Neural crest cell (in vitro differentiated cells): ENCODE measurements around the gene AKT2. TPM values are rescaled to one million over a fixed set of nuclear protein-coding genes. Genes with fewer than 3 reads are reported as not detected.

Source experiments
- DNase-seq: peaks from one replicate; pipeline ENCODE4 v3.0.0; 2021; ENCODE audit warnings: low read depth, mixed read lengths, low spot score
- H3K27ac Mint-ChIP-seq: one replicate; pipeline ENCODE4 v1.8.0; 2021; ENCODE audit warnings: mild to moderate bottlenecking, mixed read lengths; ENCODE audit not compliant: unreplicated experiment
- H3K27me3 Mint-ChIP-seq: 2 replicates; pipeline ENCODE4 v1.8.0; 2021; ENCODE audit warnings: low read depth, mild to moderate bottlenecking, mixed read lengths
- H3K36me3 Mint-ChIP-seq: 2 replicates; pipeline ENCODE4 v1.8.0; 2021; ENCODE audit warnings: low read depth, mild to moderate bottlenecking, mixed read lengths
- H3K4me1 Mint-ChIP-seq: 2 replicates; pipeline ENCODE4 v1.8.0; 2021; ENCODE audit warnings: mixed read lengths
- H3K4me3 Mint-ChIP-seq: one replicate; pipeline ENCODE4 v1.8.0; 2021; ENCODE audit warnings: mild to moderate bottlenecking, mixed read lengths
- H3K9me3 Mint-ChIP-seq: 2 replicates; pipeline ENCODE4 v1.8.0; 2021; ENCODE audit warnings: mixed read lengths
- total RNA-seq: library from RNA; stranded (reverse); gene quantifications from 2 replicates; pipeline ENCODE4 v1.2.1, GENCODE V29; 2021
- TF ChIP-seq, protein P1 (sequence below): fragments of 200-600 bp; sonication (generic); conservative IDR thresholded peaks from 2 replicates; pipeline ENCODE4 v1.5.0; 2021; ENCODE audit warnings: antibody characterized with exemption, mild to moderate bottlenecking

Gene AKT2
- total RNA-seq, 1 donor from 2014 or later: 147 TPM

DNA sequence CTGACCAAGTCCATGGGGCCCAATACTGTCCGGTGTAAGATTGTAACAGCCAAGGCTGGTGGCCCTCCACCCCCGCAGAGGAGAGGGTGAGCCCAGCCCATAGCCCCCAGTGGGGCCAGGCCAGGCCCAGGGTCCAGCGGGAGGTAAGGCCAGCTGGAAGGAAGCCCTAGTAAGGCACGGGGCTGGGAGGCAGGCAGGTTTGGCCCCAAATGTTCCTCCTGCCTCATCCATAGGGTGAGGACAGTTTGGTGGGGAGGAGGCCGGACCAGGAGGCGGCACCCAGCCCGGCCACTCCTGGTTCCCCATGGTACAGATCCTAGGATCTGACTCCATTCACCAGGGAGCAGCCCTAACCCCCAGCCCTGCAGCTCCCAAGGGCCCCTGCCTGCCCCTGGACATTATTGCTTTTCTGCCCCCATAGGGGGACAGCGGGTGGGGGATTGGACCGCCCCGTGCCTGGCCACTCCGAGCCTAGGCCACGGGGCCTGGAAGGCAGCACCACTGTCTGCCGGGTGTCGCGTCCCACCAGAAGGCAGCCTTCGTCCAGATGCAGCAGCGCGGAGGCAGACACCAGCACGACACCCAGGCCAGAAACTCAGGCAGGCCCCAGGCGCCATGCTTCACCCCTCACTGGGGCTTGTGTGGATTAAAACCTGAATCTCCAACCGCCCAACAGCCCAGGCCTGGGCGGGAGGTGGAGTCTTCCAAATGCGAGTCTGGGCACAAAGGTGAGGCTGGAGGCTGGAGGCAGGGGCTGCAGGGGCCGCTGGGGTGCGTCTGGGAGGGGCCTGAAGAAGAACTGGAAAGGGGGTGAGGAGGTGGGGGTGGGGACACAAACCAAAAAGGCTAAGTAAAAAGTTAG lies 52.0 kb downstream of the AKT2 start:
- TF ChIP-seq, protein P1, sequence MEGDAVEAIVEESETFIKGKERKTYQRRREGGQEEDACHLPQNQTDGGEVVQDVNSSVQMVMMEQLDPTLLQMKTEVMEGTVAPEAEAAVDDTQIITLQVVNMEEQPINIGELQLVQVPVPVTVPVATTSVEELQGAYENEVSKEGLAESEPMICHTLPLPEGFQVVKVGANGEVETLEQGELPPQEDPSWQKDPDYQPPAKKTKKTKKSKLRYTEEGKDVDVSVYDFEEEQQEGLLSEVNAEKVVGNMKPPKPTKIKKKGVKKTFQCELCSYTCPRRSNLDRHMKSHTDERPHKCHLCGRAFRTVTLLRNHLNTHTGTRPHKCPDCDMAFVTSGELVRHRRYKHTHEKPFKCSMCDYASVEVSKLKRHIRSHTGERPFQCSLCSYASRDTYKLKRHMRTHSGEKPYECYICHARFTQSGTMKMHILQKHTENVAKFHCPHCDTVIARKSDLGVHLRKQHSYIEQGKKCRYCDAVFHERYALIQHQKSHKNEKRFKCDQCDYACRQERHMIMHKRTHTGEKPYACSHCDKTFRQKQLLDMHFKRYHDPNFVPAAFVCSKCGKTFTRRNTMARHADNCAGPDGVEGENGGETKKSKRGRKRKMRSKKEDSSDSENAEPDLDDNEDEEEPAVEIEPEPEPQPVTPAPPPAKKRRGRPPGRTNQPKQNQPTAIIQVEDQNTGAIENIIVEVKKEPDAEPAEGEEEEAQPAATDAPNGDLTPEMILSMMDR: no peak
- Mint-ChIP-seq H3K36me3 (peaks cover 4% of the 10 kb centered on the region), H3K27me3 (peaks cover 2% of the 10 kb centered on the region), H3K4me1 (peaks cover 21% of the 10 kb centered on the region), H3K27ac (no peak overlapping the region), H3K4me3 (no peak overlapping the region), H3K9me3 (no peaks in the 10 kb centered on the region)
- DNase-seq: no peak

DNA sequence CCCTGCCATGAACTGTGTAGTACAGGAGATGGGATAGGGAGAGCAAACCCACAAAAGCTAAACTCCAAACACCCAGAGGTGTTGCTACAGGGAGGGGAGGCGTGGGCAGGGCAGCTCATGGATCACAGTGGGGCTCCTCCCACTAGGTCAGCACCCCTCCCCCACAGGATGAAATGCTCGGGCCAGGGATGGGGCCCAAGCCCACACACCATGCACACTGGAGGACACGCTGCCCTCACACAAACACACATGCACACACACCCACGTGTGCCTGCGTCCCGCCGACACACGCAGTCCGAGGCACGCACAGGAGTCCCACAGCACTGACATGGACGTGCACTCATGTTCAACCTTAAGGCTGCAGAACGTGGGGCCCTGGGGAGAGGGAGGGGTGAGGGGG lies 52.7 kb downstream of the AKT2 start:
- Mint-ChIP-seq H3K4me3 (no peak overlapping the region), H3K27ac (no peak overlapping the region), H3K4me1 (peaks cover 24% of the 10 kb centered on the region)

DNA sequence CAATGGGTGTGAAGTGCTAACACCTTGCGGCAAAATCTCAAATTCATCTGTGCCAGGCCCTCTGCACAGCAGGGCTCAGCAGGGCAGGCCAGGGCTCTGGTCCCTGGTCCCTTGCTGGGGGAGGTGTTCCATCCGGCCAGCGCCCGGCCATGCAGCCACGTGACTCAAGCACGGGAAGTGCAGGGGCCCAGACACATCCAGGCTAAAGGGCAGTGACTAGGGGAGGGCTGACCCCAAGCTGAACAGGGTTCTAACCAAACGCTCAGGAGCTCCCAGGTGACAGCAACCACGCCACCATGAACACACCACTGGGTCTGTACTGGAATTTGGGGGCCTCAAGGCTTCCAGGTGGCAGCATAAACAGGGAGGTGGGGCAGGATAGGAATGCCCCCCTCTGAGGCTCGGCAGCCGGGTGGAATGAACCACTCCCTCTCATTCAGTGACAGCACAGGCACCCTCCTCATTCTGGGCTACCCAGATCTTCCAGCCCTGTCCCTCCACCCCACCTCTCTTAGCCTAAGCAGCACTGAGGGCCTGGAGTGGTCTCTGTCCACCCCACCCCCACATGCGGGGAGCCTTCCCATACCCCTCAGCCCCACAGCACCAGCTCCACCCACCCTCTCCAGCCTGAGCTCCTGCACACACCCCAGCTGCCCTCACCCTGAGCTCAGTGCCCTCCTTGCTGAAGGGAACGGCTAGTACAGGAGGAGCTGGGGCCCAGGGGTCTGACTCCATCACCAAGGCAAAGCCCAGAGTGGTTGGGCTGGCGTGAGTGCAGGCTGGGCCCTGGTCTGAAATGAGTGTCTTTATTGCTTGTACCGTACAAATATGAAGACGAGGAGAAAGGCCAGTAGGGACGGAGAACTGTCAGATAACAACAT lies 53.4 kb downstream of the AKT2 start:
- Mint-ChIP-seq H3K36me3 (peaks cover under 1% of the 10 kb centered on the region), H3K4me1 (peaks cover 24% of the 10 kb centered on the region), H3K27me3 (peaks cover 14% of the 10 kb centered on the region), H3K4me3 (peak overlapping the region; percentile 23), H3K9me3 (no peaks in the 10 kb centered on the region), H3K27ac (peak overlapping the region; percentile 78)
- DNase-seq: no peak
- TF ChIP-seq, protein P1: no peak

More for the DNA sequence above, 52.7 kb downstream of the AKT2 start:
- TF ChIP-seq, protein P1: no peak
- H3K27me3 Mint-ChIP-seq: peaks cover 7% of the 10 kb centered on the region
- H3K36me3 Mint-ChIP-seq: peaks cover 4% of the 10 kb centered on the region
- no peaks in the 10 kb centered on the region for H3K9me3 Mint-ChIP-seq
- no peak for DNase-seq

DNA sequence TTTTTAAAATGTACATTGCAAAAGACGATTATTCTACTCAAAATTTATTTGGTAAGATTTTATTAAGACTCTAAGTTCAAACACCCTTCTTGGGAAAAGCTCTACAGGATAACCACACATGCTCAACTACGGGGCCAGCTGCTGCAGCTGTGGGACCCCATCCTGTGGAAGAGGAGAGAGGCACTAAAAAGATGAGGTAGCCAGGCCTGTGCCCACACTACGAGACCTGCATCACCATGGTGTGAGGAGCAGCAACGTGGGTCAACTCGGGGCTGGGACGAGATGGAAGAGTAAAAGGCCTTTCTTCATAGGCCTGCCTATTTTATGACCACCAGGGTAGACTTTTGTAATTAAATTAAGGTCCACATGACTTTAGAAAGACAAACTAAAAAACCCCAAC lies 54.1 kb downstream of the AKT2 start:
- no peak for DNase-seq
- Mint-ChIP-seq H3K27ac (no peak overlapping the region), H3K4me3 (no peak overlapping the region), H3K9me3 (no peaks in the 10 kb centered on the region), H3K36me3 (no peaks in the 10 kb centered on the region), H3K4me1 (peaks cover 24% of the 10 kb centered on the region), H3K27me3 (peaks cover 17% of the 10 kb centered on the region)
- TF ChIP-seq, protein P1: no peak

DNA sequence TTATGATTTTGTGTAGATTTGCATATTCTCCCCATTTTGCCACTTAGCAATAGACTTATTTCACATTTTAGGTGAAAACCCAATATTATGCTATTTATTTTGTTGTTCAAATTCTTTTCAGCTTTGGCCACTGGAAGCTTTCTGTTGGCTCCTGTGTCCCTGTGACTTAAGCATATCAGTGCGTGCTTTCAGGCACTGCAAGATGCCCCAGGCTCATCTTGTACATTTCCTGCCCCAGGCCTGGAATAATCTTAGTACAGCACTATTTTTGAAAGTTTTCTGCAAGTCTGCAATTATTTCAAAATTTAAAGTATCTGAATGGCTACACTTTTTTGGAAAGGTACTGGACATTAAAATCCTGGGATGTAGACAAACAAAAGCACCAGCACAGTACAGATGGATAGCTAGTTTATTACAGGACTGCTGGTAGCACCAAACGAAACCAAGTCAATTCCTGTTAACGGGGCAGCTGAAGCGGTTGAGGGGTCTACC lies 55.2 kb downstream of the AKT2 start:
- Mint-ChIP-seq H3K4me3 (no peak overlapping the region), H3K9me3 (peaks cover 4% of the 10 kb centered on the region), H3K27me3 (peaks cover 27% of the 10 kb centered on the region), H3K27ac (no peak overlapping the region), H3K36me3 (no peaks in the 10 kb centered on the region), H3K4me1 (peaks cover 32% of the 10 kb centered on the region)
- no peak for DNase-seq
- TF ChIP-seq, protein P1: no peak
